ENCODE results near the gene EVA1C. TPM values are rescaled to one million over a fixed set of nuclear protein-coding genes. Genes with fewer than 3 reads are reported as not detected.
A peak's percentile ranks its signal among the peaks of the same experiment; 100 is the strongest.

Gene EVA1C
- total RNA-seq, 6 experiments from 2014 or later, result 2.7 to 13.8 (median 11.3) TPM

- H3K9me3 Mint-ChIP-seq, result peaks cover 5% of the 10 kb centered on the region
- H3K27ac Mint-ChIP-seq, result peak overlapping the region; percentile 82
- TF ChIP-seq, protein P1, sequence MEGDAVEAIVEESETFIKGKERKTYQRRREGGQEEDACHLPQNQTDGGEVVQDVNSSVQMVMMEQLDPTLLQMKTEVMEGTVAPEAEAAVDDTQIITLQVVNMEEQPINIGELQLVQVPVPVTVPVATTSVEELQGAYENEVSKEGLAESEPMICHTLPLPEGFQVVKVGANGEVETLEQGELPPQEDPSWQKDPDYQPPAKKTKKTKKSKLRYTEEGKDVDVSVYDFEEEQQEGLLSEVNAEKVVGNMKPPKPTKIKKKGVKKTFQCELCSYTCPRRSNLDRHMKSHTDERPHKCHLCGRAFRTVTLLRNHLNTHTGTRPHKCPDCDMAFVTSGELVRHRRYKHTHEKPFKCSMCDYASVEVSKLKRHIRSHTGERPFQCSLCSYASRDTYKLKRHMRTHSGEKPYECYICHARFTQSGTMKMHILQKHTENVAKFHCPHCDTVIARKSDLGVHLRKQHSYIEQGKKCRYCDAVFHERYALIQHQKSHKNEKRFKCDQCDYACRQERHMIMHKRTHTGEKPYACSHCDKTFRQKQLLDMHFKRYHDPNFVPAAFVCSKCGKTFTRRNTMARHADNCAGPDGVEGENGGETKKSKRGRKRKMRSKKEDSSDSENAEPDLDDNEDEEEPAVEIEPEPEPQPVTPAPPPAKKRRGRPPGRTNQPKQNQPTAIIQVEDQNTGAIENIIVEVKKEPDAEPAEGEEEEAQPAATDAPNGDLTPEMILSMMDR (IDR thresholded peaks at IDR 0.05), result no peak
- H3K4me1 Mint-ChIP-seq (ENCODE audit: low read depth), result peaks cover 55% of the 10 kb centered on the region
- H3K36me3 Mint-ChIP-seq (ENCODE audit: low read depth), result peaks cover 9% of the 10 kb centered on the region
- peaks cover 2% of the 10 kb centered on the region for H3K27me3 Mint-ChIP-seq (ENCODE audit: insufficient read depth)
- DNase-seq, result peak; percentile 82
- H3K4me3 Mint-ChIP-seq, result peak overlapping the region; percentile 41
These were observed 11.0 kb downstream of the EVA1C start for GRCh38 chr21:32423320-32424190.

DNA sequence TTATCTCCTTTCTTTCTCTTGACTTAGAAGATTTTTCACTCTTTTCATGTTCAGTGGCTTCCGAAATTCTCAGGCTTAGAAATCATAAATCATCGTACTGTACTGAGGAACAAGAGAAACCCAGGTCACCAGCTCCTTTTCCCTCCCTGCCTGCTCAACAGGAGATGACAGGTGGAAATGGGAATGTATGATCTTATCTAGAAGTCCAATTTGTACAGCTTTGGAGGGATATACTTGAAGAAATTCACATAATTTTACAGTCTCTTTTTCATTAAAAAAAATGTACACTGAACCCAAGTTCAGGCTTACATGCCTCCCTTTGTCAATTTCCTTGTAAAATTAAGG lies 11.7 kb downstream of the EVA1C start:
- H3K27ac Mint-ChIP-seq, result peak overlapping the region; percentile 82
- H3K9me3 Mint-ChIP-seq, result peaks cover 5% of the 10 kb centered on the region
- peaks cover 2% of the 10 kb centered on the region for H3K27me3 Mint-ChIP-seq (ENCODE audit: insufficient read depth)

DNA sequence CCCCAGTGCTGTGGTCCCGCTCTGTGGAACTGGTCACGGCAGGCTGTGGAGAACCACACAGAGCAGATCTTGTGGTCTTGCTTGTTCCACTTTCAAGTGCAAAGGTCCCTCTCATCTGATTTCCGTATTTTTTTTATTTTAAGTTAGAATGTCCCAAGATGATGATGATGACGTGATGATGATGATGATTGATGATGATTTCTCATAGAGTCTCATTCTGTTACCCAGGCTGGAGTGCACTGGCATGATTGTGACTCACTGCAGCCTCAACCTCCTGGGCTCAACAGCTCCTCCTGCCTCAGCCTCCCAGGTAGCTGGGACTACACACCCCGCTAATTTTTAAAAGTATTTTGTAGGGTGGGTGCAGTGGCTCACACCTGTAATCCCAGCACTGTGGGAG lies 12.2 kb downstream of the EVA1C start:
- Mint-ChIP-seq H3K9me3 (peaks cover 5% of the 10 kb centered on the region), H3K4me1 (ENCODE audit: low read depth) (peaks cover 55% of the 10 kb centered on the region), H3K36me3 (ENCODE audit: low read depth) (peaks cover 9% of the 10 kb centered on the region), H3K27ac (peak overlapping the region; percentile 82; the same call in 1 of the 2 replicates), H3K27me3 (ENCODE audit: insufficient read depth) (peaks cover 2% of the 10 kb centered on the region), H3K4me3 (no peak overlapping the region)
- DNase-seq, result no peak
- TF ChIP-seq, protein P1 (IDR thresholded peaks at IDR 0.05), result no peak

More for the DNA sequence above, 11.7 kb downstream of the EVA1C start:
- no peak for DNase-seq
- peak overlapping the region; percentile 41 for H3K4me3 Mint-ChIP-seq
- TF ChIP-seq, protein P1 (IDR thresholded peaks at IDR 0.05), result no peak
- H3K4me1 Mint-ChIP-seq (ENCODE audit: low read depth), result peaks cover 55% of the 10 kb centered on the region
- H3K36me3 Mint-ChIP-seq (ENCODE audit: low read depth), result peaks cover 9% of the 10 kb centered on the region

DNA sequence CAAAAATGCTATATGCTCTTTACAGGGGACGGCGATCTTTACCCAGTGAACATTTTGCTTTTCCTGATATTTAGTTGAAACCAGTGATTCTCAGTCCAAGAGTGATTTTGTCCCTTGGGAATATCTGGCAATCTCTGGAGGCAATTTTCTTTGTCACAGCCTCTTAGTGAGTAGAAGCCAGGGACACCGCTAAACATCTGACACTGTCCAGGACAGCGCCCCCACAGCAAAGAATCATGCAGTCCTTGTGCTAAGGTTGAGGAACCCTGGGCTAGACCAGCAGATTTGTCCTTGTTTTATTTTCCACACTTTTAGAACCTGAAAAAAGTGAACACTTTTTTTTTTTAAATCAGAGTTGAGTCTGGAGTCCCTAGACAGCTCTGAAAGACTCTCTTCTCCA lies 13.1 kb downstream of the EVA1C start:
- Mint-ChIP-seq H3K9me3 (peaks cover 5% of the 10 kb centered on the region), H3K36me3 (ENCODE audit: low read depth) (peaks cover 14% of the 10 kb centered on the region), H3K27me3 (ENCODE audit: insufficient read depth) (peaks cover 2% of the 10 kb centered on the region), H3K4me1 (ENCODE audit: low read depth) (peaks cover 55% of the 10 kb centered on the region), H3K27ac (no peak overlapping the region; the same call in 1 of the 2 replicates), H3K4me3 (no peak overlapping the region)
- TF ChIP-seq, protein P1 (IDR thresholded peaks at IDR 0.05), result 0 out of 2 replicates have a peak, but pooled peaks have one; percentile 27
- DNase-seq, result no peak

DNA sequence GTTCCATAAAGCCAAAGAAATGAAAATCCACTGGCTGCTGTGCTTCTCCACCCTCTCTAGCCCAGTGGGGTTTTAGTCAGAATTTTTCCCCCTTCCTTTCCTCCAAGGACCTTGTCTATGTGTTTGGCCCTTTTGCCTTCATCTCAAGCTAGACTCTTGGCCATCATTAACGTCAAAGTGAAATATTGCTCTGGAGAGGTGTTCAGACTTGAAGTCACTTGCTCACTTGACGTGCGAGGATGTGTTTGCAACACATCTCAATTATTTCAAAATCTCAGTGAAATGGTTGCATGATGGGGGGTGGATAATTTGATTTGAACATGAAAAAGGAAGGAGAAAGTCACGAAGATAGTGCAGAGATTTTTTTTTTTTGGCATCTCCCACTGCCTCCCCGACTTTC lies 13.6 kb downstream of the EVA1C start:
- DNase-seq, result no peak
- TF ChIP-seq, protein P1 (IDR thresholded peaks at IDR 0.05), result no peak
- Mint-ChIP-seq H3K9me3 (peaks cover 5% of the 10 kb centered on the region), H3K27me3 (ENCODE audit: insufficient read depth) (peaks cover 2% of the 10 kb centered on the region), H3K4me3 (no peak overlapping the region; the same call in 1 of the 2 replicates), H3K27ac (peak overlapping the region; percentile 77; the same call in 1 of the 2 replicates), H3K4me1 (ENCODE audit: low read depth) (peaks cover 55% of the 10 kb centered on the region), H3K36me3 (ENCODE audit: low read depth) (peaks cover 14% of the 10 kb centered on the region)
